HepG2 (cell line): ENCODE results near the gene VPS29. TPM values are rescaled to one million over a fixed set of nuclear protein-coding genes. Genes with fewer than 3 reads are reported as not detected.

Experiments used
- HES4 ChIP-seq: sonication (generic); formaldehyde crosslinking; IDR thresholded peaks from 2 replicates; pipeline ENCODE4 v1.9.0; 2021; ENCODE audit warnings: mild to moderate bottlenecking, missing genetic modification reagents, borderline replicate concordance
- KLF6 ChIP-seq: IDR thresholded peaks from 2 replicates; pipeline ENCODE4 v1.8.0; 2016; ENCODE audit warnings: missing biosample characterization, missing genetic modification reagents
- POGZ ChIP-seq: sonication (generic); formaldehyde crosslinking; IDR thresholded peaks from 2 replicates; pipeline ENCODE4 v1.4.0; 2020; ENCODE audit warnings: mild to moderate bottlenecking, missing genetic modification reagents
- SCMH1 ChIP-seq: sonication (generic); formaldehyde crosslinking; IDR thresholded peaks from 2 replicates; pipeline ENCODE4 v1.9.0; 2021; ENCODE audit warnings: missing genetic modification reagents, mild to moderate bottlenecking, borderline replicate concordance
- SMARCE1 ChIP-seq: fragments of 450-650 bp; IDR thresholded peaks from 2 replicates; pipeline ENCODE4 v1.6.1; 2017; ENCODE audit warnings: borderline replicate concordance
- XRCC5 ChIP-seq: fragments of 200-400 bp; formaldehyde crosslinking; optimal IDR thresholded peaks from 2 replicates; pipeline ENCODE3; 2017; ENCODE audit warnings: mild to moderate bottlenecking, low read length
- ZMYM3 ChIP-seq: sonication (generic); formaldehyde crosslinking; IDR thresholded peaks from 2 replicates; pipeline ENCODE4 v1.5.1; 2020; ENCODE audit warnings: mild to moderate bottlenecking, missing genetic modification reagents
- ZNF333 ChIP-seq: sonication (generic); formaldehyde crosslinking; IDR thresholded peaks from 2 replicates; pipeline ENCODE4 v1.4.0; 2020; ENCODE audit warnings: mild to moderate bottlenecking, missing genetic modification reagents, borderline replicate concordance
- ZNF543 ChIP-seq: sonication (generic); formaldehyde crosslinking; IDR thresholded peaks from 2 replicates; pipeline ENCODE4 v1.4.0; 2020; ENCODE audit warnings: mild to moderate bottlenecking, missing genetic modification reagents
- polyA plus RNA-seq, 8 experiments: library from polyadenylated mRNA; depleted of rRNA in 3 of 8; stranded (reverse) in 7 of 8; unstranded in 1 of 8; fragments of >200 nt; fragmentation: Illumina TruSeq in 4 of 8; extraction: Trizol in 4 of 8; gene quantifications; 2 replicates each; pipeline versions ENCODE4 v1.2.1 to v1.2.3, GENCODE V29; 2011 to 2016; ENCODE audit warnings: low read depth in 4 of 8, missing spikeins in 1 of 8, mixed read lengths in 1 of 8; ENCODE audit not compliant: insufficient read depth in 1 of 8
- total RNA-seq, 5 experiments: library from RNA; depleted of rRNA; stranded (reverse); fragments of >200 nt; fragmentation: Illumina TruSeq; extraction: Trizol; gene quantifications; 2 replicates each; pipeline ENCODE4 v1.2.3, GENCODE V29; 2016; ENCODE audit warnings: low read depth in 1 of 5
- TF ChIP-seq, protein P1 (sequence below): sonication (generic); formaldehyde crosslinking; IDR thresholded peaks from 2 replicates; pipeline ENCODE4 v1.8.0; 2022; ENCODE audit warnings: low read depth, missing genetic modification reagents
- TF ChIP-seq, protein P2 (sequence below): sonication (generic); IDR thresholded peaks from 2 replicates; pipeline ENCODE4 v1.6.1; 2016; ENCODE audit warnings: low read depth, borderline replicate concordance
- TF ChIP-seq, protein P3 (sequence below): sonication (generic); formaldehyde crosslinking; IDR thresholded peaks from 2 replicates; pipeline ENCODE4 v1.8.0; 2022; ENCODE audit warnings: missing genetic modification reagents, mild to moderate bottlenecking, inconsistent platforms, borderline replicate concordance
- TF ChIP-seq, protein P4 (sequence below): sonication (generic); formaldehyde crosslinking; IDR thresholded peaks from 2 replicates; pipeline ENCODE4 v1.4.0; 2020; ENCODE audit warnings: missing genetic modification reagents, mild to moderate bottlenecking, borderline replicate concordance
- TF ChIP-seq, protein P5 (sequence below): IDR thresholded peaks from 2 replicates; pipeline ENCODE4 v1.6.1; 2016; ENCODE audit warnings: control low read depth
- TF ChIP-seq, protein P6 (sequence below): sonication (generic); formaldehyde crosslinking; IDR thresholded peaks from 2 replicates; pipeline ENCODE4 v1.4.0; 2020; ENCODE audit warnings: missing genetic modification reagents
- TF ChIP-seq, protein P7 (sequence below): IDR thresholded peaks from 2 replicates; pipeline ENCODE4 v1.6.1; 2016

The VPS29 gene
- total and polyA plus RNA-seq, 2 of the 13 experiments (the other 11 are each of a cell fraction or from before 2014, with no cell fraction given), result 107 to 114 TPM

DNA sequence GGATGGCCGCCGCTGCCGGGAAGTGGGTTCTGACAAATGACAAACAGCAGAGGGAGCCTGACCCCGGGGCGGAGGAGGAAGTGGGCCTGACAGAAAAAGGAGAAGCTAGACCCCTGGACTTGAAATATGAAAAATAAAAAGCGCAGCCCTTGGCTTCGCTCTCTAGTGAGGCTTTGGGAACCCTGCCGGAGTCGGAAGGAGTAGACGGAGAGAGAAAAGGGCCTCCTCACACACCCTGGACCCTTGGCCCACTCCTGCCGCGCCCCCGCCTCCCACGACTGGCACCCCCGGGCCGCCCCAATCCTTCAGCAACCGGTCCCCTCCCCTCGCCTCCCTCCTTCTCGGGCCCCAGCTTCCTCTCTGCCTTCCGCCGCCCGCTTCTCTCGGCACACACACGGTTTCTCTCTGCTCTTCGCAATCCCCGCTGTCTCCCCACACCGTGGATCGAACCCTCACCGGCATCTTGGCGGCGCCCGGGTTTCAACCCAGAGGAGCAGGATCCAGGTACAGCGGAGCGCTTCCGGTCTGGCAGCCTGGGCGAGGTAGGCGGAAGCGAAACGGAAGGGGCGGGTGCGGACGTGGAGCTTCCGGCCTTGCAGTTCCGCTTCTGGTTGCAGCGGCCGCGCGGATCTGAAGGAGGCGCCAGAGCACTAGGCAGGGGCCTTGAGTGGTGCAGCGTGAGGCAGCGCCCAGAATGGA, 52.0 kb downstream of the VPS29 start, which contains the start of gene ARPC3 (continued):
- TF ChIP-seq, protein P1, sequence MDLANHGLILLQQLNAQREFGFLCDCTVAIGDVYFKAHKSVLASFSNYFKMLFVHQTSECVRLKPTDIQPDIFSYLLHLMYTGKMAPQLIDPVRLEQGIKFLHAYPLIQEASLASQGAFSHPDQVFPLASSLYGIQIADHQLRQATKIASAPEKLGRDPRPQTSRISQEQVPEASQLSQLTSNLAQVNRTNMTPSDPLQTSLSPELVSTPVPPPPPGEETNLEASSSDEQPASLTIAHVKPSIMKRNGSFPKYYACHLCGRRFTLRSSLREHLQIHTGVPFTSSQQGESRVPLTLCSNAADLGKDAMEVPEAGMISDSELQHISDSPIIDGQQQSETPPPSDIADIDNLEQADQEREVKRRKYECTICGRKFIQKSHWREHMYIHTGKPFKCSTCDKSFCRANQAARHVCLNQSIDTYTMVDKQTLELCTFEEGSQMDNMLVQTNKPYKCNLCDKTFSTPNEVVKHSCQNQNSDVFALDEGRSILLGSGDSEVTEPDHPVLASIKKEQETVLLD, result 0 out of 2 replicates have a peak, but pooled peaks have one; percentile 6
- TF ChIP-seq SMARCE1 (no peak), HES4 (CRISPR knock-in tag) (peak; percentile 54; the same call in 1 of the 2 replicates), ZMYM3 (CRISPR knock-in tag) (0 out of 2 replicates have a peak, but pooled peaks have one; percentile 18), POGZ (CRISPR knock-in tag) (peak; percentile 83), SCMH1 (no peak), ZNF333 (CRISPR knock-in tag) (peak; percentile 70; the same call in 1 of the 2 replicates), XRCC5 (peak; percentile 79), ZNF543 (CRISPR knock-in tag) (no peak), KLF6 (no peak)
- TF ChIP-seq, protein P2, sequence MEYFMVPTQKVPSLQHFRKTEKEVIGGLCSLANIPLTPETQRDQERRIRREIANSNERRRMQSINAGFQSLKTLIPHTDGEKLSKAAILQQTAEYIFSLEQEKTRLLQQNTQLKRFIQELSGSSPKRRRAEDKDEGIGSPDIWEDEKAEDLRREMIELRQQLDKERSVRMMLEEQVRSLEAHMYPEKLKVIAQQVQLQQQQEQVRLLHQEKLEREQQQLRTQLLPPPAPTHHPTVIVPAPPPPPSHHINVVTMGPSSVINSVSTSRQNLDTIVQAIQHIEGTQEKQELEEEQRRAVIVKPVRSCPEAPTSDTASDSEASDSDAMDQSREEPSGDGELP, result peak; percentile 83; the same call in 1 of the 2 replicates
- TF ChIP-seq, protein P3, sequence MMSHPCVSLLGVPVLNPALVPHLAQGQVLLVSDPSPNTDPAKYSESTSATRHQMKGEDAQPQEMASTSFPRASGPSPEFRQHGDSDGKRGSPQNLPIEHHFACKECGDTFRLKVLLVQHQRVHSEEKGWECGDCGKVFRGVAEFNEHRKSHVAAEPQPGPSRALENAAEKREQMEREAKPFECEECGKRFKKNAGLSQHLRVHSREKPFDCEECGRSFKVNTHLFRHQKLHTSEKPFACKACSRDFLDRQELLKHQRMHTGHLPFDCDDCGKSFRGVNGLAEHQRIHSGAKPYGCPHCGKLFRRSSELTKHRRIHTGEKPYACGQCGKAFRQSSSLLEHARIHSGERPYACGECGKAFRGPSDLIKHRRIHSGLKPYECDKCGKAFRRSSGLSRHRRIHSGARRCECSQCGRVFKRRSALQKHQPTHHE, result peak; percentile 74; the same call in 1 of the 2 replicates
- TF ChIP-seq, protein P4, sequence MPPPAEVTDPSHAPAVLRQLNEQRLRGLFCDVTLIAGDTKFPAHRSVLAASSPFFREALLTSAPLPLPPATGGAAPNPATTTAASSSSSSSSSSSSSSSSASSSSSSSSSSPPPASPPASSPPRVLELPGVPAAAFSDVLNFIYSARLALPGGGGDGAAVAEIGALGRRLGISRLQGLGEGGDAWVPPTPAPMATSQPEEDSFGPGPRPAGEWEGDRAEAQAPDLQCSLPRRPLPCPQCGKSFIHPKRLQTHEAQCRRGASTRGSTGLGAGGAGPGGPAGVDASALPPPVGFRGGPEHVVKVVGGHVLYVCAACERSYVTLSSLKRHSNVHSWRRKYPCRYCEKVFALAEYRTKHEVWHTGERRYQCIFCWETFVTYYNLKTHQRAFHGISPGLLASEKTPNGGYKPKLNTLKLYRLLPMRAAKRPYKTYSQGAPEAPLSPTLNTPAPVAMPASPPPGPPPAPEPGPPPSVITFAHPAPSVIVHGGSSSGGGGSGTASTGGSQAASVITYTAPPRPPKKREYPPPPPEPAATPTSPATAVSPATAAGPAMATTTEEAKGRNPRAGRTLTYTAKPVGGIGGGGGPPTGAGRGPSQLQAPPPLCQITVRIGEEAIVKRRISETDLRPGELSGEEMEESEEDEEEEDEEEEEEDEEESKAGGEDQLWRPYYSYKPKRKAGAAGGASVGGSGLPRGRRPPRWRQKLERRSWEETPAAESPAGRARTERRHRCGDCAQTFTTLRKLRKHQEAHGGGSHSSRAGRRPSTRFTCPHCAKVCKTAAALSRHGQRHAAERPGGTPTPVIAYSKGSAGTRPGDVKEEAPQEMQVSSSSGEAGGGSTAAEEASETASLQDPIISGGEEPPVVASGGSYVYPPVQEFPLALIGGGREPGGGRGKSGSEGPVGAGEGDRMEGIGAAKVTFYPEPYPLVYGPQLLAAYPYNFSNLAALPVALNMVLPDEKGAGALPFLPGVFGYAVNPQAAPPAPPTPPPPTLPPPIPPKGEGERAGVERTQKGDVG, result peak; percentile 60; the same call in 1 of the 2 replicates
- TF ChIP-seq, protein P5, sequence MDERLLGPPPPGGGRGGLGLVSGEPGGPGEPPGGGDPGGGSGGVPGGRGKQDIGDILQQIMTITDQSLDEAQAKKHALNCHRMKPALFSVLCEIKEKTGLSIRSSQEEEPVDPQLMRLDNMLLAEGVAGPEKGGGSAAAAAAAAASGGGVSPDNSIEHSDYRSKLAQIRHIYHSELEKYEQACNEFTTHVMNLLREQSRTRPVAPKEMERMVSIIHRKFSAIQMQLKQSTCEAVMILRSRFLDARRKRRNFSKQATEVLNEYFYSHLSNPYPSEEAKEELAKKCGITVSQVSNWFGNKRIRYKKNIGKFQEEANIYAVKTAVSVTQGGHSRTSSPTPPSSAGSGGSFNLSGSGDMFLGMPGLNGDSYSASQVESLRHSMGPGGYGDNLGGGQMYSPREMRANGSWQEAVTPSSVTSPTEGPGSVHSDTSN, result no peak
- TF ChIP-seq, protein P6, sequence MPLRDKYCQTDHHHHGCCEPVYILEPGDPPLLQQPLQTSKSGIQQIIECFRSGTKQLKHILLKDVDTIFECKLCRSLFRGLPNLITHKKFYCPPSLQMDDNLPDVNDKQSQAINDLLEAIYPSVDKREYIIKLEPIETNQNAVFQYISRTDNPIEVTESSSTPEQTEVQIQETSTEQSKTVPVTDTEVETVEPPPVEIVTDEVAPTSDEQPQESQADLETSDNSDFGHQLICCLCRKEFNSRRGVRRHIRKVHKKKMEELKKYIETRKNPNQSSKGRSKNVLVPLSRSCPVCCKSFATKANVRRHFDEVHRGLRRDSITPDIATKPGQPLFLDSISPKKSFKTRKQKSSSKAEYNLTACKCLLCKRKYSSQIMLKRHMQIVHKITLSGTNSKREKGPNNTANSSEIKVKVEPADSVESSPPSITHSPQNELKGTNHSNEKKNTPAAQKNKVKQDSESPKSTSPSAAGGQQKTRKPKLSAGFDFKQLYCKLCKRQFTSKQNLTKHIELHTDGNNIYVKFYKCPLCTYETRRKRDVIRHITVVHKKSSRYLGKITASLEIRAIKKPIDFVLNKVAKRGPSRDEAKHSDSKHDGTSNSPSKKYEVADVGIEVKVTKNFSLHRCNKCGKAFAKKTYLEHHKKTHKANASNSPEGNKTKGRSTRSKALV, result 0 out of 2 replicates have a peak, but pooled peaks have one; percentile 21
- TF ChIP-seq, protein P7, sequence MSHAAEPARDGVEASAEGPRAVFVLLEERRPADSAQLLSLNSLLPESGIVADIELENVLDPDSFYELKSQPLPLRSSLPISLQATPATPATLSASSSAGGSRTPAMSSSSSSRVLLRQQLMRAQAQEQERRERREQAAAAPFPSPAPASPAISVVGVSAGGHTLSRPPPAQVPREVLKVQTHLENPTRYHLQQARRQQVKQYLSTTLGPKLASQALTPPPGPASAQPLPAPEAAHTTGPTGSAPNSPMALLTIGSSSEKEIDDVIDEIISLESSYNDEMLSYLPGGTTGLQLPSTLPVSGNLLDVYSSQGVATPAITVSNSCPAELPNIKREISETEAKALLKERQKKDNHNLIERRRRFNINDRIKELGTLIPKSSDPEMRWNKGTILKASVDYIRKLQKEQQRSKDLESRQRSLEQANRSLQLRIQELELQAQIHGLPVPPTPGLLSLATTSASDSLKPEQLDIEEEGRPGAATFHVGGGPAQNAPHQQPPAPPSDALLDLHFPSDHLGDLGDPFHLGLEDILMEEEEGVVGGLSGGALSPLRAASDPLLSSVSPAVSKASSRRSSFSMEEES (CRISPR knock-in tag), result peak; percentile 17; the same call in 1 of the 2 replicates
